Spleen (tissue), 7 donors: ENCODE data around the gene DOCK4.

Source experiments
- POLR2AphosphoS5 ChIP-seq, 3 donors: sonication (generic); formaldehyde crosslinking; IDR thresholded peaks; one replicate each; pipeline ENCODE4 v1.5.1; 2017; ENCODE audit warnings: antibody characterized with exemption in 3 of 3
- TF ChIP-seq, protein P1 (sequence below), 11 experiments: fragments of 200-600 bp in 7 of 11; fragments of 450-650 bp in 4 of 11; sonication (generic) in 4 of 11; IDR thresholded peaks in 8 of 11; conservative IDR thresholded peaks in 3 of 11; 1 replicate in 7 of 11; 2 replicates in 4 of 11; pipeline versions ENCODE4 v1.4.0 to v1.8.0; 2016 to 2021; ENCODE audit warnings: antibody characterized with exemption in 11 of 11, inconsistent platforms in 4 of 11, mild to moderate bottlenecking in 1 of 11
- donor health status: DM: no; HTN: no; CAD: no; lungs with moderate emphysema.
- donor health status: DM: no; HTN: no; CAD: no.
- donor health status: DM: no; HTN: no; CAD: no.

DNA sequence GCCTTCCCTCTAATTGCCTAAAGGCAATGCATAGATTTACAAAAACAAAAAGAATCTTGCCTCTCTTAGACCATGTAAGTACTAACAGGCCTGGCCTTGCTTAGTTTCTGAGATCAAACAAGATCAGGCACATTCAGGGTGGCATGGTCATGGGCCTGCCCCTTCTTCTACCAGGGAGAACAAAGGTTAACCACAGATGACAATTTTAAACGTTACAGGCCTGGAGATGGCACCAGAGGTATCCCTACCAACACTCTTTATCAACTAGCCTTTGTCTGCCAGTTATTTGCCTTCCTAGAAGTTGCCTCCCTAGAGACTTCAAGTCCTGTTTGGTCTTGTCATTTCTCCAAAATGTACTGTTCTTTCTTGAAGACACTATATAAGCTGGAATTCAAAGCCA, 252.6 kb downstream of the DOCK4 start:
- TF ChIP-seq POLR2AphosphoS5 (IDR thresholded peaks at IDR 0.05): no peak
- TF ChIP-seq, protein P1, sequence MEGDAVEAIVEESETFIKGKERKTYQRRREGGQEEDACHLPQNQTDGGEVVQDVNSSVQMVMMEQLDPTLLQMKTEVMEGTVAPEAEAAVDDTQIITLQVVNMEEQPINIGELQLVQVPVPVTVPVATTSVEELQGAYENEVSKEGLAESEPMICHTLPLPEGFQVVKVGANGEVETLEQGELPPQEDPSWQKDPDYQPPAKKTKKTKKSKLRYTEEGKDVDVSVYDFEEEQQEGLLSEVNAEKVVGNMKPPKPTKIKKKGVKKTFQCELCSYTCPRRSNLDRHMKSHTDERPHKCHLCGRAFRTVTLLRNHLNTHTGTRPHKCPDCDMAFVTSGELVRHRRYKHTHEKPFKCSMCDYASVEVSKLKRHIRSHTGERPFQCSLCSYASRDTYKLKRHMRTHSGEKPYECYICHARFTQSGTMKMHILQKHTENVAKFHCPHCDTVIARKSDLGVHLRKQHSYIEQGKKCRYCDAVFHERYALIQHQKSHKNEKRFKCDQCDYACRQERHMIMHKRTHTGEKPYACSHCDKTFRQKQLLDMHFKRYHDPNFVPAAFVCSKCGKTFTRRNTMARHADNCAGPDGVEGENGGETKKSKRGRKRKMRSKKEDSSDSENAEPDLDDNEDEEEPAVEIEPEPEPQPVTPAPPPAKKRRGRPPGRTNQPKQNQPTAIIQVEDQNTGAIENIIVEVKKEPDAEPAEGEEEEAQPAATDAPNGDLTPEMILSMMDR (IDR thresholded peaks at IDR 0.05 in 8 of 11, conservative IDR thresholded peaks at IDR 0.05 in 3 of 11): no peak
